Hematopoietic multipotent progenitor cell treated with erythropoietin and hydrocortisone succinate and interleukin-3 and kit ligand, for 15 days (in vitro differentiated cells): ENCODE measurements around the gene IQCF5.
"Not testable (repeated sequence)": the region's sequence is repeated elsewhere in the genome, so short reads cannot be mapped to it uniquely, and the experiment has no call there.

Experiments used
- DNase-seq: peaks from one replicate; pipeline ENCODE4 v3.0.0-alpha.2; 2015; ENCODE audit warnings: low spot score

The IQCF5 gene

DNA sequence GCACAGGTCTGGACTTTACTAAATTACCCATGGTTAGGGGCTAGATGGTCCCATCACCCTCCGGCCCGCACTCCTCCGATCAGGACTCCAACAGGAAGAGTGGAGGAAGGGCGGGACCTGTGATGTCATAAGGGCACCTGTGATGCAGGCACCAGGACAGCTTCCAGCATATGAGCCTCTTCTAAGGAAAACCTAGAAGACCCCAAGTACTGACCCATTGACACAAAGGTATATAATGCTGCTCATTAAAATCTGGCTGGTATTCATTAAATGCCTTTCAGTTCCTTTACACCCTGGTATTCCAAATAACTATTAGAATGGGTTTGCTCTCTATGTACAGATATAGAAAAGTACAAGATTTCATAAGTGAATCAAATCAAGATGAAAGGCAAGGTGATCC is at the start of gene IQCF5:
Gene IQCF5 (minus strand): TSS at position 101 of the 400 bp plus-strand sequence. CDS start 70 bp downstream, at position 31.
- no peak for DNase-seq

DNA sequence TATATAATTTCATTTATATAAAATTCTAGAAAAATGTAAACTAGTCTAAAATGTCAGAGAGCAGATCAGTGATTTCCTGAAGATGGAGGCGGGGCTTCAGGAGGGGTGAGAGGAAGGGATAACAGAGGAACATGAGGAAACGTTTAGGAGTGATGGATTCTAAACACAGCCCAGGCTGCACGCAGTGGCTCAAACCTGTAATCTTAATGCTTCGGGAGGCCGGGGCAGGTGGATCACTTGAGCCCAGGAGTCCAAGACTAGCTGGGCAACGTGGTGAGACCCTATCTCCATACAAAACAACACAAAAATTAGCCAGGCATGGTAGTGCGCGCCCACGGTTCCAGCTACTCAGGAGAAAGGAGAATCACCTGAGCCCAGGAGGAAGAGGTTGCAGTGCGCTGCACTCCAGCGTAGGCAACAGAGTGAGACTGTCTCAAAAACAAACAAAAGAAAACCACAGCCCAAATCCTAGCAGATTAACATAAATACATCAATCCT is 45.7 kb upstream of the IQCF5 start:
- no peak for DNase-seq

DNA sequence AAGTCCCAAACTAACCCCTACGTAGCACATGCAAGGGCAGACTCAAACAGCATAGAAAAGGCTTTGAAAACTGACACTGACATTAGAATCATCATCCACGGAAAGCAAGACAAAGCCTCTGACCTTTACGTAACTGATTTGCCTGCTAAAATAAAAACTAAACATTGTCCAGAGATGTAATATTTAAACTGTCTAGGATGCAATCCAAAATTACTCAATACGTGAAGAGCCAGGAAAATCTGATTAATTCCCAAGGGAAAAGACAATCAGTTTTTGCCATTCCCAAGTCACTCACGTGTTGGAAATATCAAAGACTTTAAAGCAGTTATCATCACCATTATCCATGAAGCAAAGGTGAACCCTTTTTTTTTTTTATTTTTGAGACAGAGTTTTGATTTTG is 41.0 kb upstream of the IQCF5 start:
- no peak for DNase-seq

DNA sequence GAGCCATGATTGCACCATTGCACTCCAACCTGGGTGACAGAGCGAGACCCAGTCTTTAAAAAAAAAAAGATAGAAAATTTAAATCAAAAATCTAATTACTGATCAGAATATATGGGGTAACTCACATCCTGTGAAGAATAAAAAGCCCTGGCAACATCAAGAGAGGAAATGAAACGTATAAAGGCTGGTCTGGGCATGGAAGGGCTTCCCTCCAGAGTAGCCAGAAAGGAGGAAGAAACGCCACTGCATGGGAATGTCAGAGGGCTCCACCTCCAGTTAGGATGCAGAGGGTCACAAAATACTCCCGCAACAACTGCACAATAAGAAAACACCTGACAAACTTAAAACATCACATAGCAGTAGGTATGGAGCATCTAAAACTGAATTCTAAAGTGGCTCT is 32.6 kb upstream of the IQCF5 start:
- no peak for DNase-seq

DNA sequence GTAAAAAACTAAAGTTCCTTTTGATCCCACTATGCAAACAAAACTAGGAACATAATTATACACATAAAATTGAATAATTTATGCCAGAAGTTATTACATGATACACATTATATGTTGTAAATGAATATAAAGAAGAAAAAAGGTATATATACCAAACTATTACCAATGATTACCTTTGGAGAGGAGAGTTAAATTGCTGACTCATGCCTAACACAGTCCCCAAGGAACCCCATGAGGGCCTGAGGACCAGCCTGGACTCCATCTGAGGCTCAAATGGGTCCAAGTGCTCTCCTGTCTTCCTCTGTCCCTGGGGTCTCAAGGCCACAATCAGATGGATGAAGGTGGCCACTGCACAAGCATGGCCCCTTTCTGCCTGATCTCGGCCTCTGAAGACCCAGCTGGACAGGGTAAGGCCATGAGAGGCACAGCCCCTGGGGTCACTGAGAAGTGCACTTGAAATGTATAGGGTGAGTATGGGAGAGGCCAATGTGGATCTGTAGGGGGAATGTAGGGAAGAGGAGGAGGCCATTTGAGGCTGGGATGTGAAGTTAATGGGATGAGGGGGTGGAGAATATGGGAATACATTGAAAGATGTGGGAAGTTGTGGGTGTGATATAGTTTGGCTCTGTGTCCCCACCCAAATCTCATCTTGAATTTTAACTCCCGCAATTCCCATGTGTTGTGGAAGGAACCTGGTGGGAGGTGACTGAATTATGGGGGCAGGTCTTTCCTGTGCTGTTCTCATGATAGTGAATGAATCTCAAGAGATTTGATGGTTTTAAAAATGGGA is 28.8 kb upstream of the IQCF5 start:
- DNase-seq, result no peak

DNA sequence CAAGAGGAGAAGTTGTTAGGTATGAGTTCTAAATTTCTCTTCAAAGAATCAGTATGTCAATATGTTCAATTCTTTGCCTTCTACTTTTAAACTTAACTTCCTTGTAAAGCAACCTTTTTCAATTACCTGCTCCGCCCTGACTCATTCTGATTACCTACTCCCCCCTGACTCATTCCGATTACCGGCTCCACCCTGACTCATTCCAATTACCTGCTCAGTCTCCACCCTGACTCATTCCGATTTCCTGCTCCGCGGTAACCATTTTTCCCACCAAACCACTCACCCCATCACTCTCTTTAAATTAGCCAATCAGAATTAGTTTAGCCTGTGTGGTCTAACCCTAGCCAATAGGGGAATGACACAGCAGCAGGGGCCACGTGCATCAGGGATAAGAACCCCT is 27.0 kb upstream of the IQCF5 start:
- not testable (repeated sequence) for DNase-seq

DNA sequence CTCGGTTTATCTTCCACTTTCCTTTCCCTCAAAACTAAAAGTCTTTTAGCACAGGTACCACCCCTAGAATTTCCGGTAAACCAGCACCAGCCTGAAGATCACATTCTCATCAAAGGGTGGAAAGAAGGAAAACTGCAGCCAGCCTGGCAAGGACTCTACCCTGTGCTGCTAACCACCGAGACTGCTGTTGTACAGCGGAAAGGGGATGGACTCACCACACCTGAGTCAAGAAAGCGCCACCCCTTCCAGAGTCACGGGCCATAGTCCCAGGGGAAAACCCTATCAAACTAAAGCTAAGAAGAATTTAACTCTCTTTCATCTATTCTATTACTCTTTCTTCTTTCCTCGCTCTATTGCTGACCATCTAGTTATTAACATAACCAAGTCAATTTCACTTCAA is 24.6 kb upstream of the IQCF5 start:
- DNase-seq, result not testable (repeated sequence)

DNA sequence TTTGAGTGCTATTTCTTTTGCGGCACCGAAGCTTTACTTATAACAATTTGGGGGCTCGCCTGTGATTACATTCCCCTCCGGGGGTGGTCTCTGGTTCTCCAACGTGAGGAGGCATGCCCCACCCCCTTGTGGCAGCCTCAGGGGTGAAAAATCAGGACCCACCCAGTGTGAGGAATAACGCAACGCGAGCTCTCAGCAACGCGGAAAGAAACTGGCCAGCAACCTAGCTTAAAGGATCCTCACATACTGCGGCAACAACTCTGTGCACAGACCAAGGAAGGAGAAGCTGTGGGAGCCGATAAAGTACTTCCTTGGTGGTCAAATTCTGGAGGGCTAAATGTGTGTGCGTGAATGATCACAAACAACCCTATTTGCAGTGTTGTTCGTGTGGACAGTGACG is 22.0 kb upstream of the IQCF5 start:
- no peak for DNase-seq

DNA sequence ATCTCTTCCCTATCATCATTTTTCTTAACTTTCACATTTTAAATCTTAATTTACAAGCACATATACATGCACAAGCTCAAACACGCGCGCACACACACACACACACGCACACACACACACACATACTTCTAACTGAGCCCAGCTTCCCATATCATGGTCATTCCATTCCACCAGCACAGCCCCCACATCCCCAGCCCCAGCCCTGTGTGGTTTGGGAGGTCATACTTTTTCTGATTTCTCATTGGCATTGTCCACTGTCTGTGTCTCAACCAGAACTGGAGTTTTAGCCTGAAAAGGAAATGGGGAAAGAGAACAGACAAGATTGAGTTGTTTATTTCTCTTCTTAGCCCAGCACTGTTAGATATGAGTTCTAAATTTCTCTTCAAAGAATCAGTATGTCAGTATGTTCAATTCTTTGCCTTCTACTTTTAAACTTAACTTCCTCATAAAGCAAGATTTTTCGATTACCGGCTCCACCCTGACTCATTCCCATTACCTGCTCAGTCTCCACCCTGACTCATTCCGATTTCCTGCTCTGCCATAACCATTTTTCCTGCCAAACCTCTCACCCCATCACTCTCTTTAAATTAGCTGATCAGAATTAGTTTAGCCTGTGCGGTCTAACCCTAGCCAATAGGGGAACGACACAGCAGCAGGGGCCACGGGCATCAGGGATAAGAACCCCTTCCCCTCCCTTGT is 21.4 kb upstream of the IQCF5 start:
- DNase-seq, result no peak

DNA sequence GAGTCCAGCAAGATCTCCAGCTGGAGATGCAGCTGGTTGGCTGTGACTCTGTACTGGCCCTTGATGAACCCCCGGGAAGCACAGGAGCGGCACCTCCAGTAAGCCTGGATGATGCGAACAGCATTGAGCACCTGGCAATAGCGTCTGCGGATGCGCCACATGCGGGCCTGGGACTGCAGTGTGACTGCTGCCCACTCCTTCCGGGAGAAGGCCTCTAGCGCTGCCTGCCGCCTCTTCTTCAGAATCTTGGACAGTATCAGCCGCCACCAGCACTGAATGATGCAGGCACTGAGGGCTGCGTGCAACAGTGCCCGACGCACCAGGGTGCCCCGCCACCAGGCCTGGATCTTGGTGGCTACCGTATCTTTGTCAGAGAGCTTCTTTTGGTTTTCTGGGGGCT is 19.5 kb upstream of the IQCF5 start:
- DNase-seq, result no peak

DNA sequence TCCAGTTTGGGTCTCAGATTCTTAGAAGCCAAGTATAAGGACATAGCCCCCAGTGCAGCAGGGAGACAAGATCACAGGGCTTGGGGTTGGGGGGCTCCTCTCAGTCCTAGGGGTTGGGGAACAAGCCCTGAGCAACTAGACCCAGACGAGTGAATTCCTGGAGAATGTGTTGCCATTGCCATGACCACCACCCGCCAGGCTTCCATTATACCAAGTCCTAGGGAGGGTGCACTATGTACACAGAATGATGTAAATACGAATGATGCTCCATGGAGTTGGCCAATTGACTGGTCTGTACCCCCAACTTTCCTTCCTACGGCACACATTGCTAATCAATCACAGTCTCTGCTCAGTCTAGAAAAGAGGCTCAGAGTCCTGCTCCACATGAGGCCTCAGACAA is 19.0 kb upstream of the IQCF5 start:
- DNase-seq, result no peak

DNA sequence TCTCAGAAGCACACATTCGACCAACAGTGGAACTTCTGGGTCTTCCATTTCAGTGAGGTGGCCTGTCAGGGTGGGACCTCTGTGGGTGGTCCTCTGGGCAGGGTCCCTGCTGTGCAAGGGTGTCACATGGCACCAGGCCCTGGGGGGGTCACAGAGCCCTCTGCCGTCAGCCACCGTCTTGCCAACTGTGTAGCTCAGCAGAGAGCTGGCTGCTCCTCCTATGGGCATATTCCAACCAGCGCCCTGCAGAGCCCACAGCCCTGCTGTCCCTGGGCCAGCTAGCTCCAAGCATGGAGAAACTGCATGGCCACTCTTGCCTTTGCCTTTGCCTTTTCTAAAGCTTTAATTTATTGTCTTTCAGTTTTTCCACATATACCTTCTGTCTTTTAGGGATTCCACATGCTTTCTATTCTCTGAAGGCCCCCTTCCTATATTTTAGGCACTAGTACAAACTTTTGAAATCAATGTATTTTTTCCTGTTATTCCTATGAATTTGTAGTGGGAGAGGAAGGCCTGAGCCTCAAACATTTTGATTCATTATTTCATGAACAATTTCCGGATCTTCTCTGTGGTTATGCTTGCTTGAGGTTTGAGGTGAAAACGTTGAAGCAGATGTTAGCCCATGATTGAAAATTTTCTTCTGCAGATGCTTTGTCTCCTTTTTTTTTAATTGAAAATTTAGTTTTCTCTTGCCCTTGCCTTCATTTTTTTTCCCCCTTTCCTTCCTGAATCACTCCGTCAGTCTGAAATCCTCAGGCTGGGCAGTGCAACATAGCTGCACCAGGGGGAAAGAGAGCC is 16.0 kb upstream of the IQCF5 start:
- DNase-seq, result no peak

DNA sequence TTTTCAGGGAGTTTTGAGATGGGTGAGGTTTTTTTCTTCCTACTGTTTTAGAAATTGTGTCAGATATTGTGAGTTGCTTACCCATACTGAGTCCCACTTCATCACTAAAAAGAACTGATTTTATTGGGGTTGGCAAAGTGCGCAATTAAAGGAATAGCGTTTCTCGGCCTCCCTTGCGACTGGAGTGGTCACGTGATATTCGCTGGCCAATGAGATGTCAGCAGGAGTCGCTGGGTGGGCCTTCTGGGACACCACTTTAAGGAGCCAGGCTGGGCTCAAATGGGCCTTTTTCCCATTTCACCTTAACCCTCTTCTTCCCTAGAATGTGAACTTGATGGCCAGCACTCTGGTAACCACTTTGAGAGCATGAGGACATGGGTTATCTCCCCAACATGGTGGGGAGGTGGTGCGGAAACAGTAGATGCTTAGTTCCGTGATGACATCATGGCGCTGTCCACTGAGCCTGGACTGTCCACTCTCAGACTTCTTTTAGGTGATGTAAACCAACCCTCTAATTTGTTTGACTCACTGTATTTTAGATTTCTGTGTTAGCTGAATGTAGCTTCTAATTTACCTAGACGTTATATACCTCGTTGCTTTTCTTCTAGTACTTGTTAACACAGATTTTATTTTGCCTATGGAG is 13.2 kb upstream of the IQCF5 start:
- no peak for DNase-seq

DNA sequence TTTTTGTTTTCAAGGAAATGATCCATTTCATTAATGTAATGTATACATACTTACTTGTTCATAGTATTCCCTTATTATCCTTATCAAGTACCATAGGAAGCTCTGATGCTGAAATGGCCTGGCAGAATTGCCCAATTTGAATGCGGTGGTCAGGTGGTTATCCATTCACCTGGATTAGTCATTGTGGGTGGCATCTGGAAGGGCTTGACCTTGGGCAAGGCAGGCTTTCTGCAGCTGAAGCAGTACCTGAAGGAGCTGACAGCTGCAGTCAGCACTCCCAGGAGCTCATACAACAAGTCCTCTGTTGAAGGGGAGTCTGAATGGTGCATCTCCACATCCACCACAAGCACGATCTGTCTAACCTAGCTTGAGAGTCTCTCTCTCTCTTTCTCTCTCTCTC is 12.2 kb upstream of the IQCF5 start:
- no peak for DNase-seq

DNA sequence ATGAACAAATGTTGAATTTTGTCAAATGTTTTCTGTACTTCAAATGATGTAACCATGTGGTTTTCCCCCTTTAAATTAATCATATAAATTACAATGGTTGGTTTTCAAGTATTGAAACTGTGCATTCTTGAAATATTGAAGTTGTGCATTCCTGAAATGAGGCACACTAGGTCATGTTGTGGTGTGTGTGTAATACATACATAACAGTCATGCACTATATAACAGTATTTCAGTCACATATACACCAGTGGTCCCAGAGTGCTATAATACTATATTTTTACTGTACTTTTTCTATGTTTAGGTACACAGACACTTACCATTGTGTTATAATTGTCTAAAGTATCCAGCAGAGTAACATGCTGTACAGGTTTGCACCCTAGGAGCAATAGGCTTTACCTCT is 11.0 kb upstream of the IQCF5 start:
- no peak for DNase-seq

DNA sequence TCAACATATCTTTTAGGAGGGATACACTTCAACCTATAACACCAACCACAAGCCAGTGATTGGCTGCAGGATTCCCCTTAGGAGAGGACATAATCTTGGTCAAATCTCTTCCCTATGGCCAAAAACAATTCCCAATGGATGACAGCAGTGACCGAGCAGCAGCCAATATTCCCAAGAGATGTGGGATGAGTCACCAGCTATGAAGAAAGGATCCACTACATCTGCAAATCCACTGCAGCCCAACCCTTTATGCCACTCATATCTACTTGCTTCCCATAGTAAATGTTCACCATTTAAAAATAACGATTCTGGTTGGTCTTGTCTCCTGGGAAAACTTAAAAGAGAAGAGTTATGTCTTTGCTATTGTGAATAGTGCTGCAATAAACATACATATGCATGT is 4.5 kb upstream of the IQCF5 start:
- no peak for DNase-seq

DNA sequence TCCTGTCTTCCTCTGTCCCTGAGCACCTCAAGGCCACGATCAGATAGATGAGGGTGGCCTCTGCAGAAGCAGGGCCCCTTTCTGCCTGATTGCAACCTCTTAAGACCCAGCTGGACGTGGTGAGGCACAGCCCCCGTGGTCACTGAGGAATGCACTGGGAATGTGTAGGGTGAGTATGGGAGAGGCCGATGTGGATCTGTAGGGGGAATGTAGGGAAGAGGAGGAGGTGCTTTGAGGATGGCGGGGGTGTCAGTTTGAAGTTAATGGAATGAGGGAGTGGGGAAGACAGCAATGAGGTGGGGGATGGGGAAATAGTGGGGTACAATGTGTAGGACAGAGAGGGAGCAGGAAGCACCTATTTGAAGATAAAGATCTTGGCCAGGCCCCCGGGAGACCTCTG is 785 bp upstream of the IQCF5 start:
- no peak for DNase-seq

DNA sequence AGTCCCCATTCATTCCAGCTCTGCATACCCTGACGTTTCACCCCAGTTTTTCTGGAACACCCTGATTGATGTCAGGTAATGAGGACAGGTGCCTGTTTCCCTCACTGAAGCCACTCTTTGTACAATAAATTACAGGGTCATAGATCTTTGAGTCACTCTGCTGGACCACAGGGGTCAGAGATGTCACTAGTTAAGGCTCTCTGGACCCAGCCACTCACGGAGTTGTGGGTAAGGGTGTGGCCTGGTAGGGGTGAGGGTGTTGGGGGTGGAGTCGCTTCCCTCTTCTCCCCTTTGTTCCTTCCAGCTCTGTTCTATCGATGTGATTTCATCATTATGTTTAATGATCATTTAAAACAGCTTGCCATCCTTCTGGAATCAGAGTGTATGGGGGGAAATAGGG is 512 bp downstream of the IQCF5 start:
- DNase-seq, result no peak

DNA sequence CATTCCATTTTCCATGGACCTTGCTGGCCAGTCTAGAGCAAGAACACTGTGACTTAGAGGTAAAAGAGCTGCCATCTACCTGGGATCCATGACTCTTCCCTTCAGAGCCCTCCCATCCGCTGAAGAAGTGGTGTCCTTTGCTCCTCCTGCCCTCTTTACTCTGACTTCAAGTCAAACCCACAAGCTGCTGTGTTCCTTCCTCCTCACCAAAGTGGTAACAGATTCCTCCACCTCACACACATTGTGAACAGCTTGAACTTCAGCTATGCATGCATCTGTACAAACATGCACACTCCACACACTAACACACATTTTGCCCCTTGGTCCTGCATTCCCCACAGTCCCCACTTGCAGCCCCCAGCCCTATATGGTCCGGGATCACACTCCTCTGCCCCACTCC is 990 bp downstream of the IQCF5 start:
- DNase-seq, result no peak

DNA sequence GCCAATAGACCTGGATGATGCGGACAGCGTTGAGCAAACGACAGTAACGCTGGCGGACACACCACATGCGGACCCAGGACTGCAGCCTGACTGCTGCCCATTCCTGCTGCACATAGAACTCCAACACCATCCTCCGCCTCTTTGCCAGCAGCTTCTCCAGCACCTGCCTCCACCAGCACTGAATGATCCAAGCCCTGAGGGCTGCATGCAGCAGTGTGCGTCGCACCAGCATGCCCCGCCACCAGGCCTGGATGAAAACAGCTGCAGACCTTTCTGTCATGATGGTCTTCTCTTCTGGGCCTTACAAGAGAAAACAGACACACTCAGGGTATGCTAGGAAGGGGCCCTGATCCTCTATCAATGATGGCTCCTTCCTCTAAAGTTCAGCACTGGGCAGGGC is 1.5 kb downstream of the IQCF5 start:
- DNase-seq, result no peak

DNA sequence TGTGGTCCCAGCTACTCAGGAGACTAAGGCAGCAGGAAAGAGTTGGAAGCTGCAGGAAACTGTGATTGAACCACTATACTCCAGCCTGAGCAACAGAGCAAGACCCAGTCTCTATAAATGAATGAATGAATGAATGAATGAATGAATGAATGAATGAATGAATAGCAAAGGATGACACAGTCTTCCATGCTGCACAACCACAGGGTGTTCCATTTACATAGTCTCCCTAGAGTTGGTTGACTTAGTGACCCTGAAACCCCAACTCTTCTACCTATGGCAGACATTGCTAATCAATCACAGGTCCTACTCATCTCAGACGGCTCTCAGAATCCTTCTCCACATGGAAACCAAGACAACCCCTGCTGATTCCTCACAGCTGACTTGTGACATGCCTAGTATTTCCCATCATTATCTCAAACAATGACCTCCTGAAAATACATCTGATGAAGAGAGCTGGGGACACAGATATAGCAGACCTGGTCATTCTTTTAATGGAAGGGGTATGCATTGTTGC is 2.1 kb downstream of the IQCF5 start:
- no peak for DNase-seq

DNA sequence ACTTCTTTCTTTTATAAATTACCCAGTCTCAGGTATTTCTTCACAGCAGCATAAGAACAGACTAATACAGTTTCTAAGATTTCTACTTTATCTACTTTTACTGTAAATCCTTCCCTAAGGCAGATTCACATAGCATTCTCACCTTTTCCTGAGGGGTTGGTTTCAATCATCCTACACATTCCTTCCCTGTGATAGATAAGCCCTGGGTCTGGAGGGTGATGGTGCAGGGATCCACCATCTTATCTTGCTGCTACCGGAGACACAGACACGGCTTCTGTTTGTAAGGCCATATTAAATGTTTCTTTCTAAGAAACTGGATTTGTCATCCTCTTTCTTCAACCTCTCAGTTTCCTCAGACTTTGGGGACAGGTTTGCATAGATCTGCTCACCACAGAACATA is 6.1 kb downstream of the IQCF5 start:
- DNase-seq, result no peak
